Bronchus fibroblast of lung (primary cell): Measurements from ENCODE around the gene CRK. TPM values are rescaled to one million over a fixed set of nuclear protein-coding genes. Genes with fewer than 3 reads are reported as not detected.

Experiments used
- total RNA-seq: library from RNA; depleted of rRNA; stranded (reverse); fragments of >200 nt; gene quantifications from 2 replicates; pipeline ENCODE4 v1.2.3, GENCODE V29; 2015

The CRK gene
- 48.8 and 51.8 TPM in 2 replicates for total RNA-seq

DNA sequence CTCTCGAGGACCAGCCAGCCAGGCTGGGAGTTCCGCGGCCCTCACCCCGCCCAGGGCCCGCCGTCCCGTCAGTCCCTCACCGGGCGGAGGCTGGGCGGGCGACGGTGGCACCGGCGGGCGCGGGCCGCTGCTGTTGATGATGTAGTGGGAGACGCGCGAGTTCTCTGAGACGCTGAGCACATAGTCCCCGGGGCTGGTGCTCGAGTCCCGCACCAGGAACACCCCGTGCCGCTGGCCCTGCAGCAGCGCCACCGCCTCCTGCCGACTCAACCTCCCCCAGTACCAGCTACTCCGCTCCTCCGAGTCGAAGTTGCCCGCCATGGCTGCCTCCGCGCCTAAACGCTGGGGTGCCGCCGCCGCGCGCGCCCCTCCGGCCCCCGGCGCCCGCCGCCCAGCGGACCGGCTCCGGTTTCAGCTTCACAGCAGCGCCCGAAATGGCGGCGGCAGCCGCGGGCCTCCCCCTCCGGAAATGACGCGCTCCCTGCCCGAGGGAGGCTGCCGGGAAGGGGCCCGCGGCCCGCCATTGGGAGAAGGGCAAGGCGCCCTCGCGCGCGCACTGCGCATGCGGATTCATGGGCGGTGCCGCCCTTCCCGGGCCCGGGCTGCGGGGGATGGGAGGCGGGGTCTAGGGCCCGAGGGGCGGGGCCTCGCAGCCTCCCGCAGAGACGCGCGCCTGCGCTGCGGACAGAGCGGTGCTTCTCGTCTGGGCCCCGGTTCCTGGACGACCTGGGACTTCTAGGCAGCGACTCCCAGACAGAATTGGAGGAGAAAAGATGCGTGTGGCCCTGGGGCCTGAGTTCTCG is at the start of gene CRK:
Gene CRK, minus strand, starts transcription at position 436 of the 803 bp plus-strand sequence. Its CDS starts 115 bp downstream, at position 321.

DNA sequence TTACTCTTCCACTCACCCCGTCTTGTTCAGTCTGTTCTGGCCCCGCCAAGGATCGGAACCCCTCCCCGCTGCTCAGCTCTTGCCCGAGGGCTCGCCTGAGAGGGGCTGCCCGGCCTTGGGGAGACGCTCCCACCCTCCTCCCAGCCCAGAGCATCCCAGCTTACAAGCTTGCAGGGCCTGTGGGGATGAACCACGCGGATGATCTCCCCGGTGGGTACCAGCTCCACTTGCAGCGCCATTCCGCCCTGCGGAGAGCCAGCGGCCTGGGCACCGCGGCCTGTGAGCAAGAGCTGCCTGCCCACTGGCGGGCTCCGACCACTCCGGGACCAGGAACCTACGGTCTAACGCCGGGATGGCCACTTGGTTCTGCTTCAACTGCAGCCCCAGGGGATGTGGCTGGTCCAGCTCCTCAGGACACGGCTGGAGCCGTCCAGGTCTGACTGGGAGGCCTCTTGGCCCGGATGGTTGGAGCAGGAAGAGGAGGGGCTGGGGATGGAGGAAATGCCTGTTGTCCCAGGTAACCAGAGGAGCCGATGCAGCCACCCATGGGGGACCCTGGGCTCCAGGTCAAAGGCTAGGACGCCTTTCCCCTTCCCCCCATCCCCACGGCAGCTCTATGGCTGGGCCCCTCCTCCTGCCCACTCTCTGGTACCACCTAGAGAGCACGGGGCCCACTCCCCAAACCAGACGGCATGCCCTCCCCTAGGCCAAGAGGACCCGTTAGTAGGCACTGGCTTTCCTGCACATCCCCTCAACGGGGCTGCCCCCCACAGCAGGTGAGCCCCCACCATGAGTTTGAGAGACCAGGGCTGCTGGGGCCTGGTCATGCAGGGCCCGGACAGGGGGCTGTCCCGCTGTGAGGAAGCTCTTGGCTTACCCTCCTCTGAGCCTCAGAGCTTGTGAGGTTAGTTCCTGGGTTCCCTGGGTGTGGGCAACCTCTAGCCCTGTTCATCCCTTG is 36.5 kb upstream of the CRK start, which contains the start of gene MYO1C:
Gene MYO1C, minus strand, starts transcription at position 438 of the 958 bp plus-strand sequence. Its CDS starts 199 bp downstream, at position 239.

DNA sequence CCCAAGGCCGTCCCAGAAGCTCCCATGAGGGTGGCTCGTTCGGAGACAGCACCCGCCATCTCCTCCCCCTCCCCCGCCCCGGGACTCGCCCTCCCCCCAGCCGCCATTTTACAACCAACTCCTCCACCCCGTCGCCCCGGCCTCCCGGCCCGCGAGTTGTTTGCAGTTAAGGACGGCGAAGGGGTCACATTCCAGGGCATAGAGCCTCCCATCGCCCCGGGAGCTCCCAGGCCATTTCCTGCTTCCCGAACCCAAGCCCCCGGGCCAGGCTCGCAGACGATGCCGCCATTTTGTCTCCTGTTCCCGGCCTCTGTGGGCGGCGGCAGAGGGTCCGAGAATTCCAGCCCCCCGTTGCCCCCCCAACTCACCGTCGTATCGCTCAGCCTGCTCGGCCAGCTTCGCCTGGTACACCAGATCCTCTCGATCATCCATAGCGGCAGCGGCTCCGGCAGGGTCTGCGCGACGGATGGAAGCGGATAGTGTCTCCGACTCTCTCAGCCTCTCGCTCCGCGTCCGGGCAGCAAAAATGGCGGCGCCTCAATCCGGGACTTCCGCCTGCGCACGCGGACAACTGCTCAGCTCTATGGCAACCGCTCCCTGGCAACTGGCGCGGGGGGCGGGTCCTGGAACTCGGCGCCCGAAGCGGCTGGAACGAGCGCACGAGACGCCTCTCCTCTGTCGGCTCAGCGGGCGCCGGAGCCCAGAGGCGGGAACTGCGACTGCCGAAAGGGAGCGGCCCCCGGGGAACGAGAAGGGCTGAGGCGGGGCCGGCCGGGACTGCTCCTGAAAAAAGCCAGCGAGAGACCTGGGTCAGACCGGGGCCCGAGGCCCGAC is 56.1 kb downstream of the CRK start, which contains the start of gene YWHAE:
Gene YWHAE, minus strand, starts transcription at position 544 of the 834 bp plus-strand sequence. Its CDS starts 112 bp downstream, at position 432.

Other genes starting within 250 kb of the CRK start
- not detected in 2 replicates for gene BHLHA9, start 185.8 kb downstream of the CRK start, total RNA-seq
- not detected in 2 replicates for gene TRARG1, start 176.6 kb downstream of the CRK start, total RNA-seq
- 1,104 and 1,339 TPM in 2 replicates for gene YWHAE, start 56.0 kb downstream of the CRK start, total RNA-seq
- gene MYO1C, start 36.5 kb upstream of the CRK start, total RNA-seq, result 105 and 110 TPM in 2 replicates
- 53.8 and 56.8 TPM in 2 replicates for gene INPP5K, start 60.4 kb upstream of the CRK start, total RNA-seq
- 19.8 and 21.2 TPM in 2 replicates for gene PITPNA, start 106.6 kb upstream of the CRK start, total RNA-seq
- gene SLC43A2, start 172.6 kb upstream of the CRK start, total RNA-seq, result 7.1 and 12.1 TPM in 2 replicates
- gene SCARF1, start 189.5 kb upstream of the CRK start, total RNA-seq, result 0.30 and 1.0 TPM in 2 replicates
- 7.1 and 13.8 TPM in 2 replicates for gene RILP, start 193.6 kb upstream of the CRK start, total RNA-seq
- 143 and 152 TPM in 2 replicates for gene PRPF8, start 228.6 kb upstream of the CRK start, total RNA-seq